Body of pancreas (tissue), 4 donors: ENCODE measurements around the gene SERPINB4. TPM values are rescaled to one million over a fixed set of nuclear protein-coding genes. Genes with fewer than 3 reads are reported as not detected.
A peak's percentile ranks its signal among the peaks of the same experiment; 100 is the strongest.

ENCODE experiments used
- ATAC-seq: fragments of 150-250 bp; one replicate; pipeline ENCODE4 v1.9.1; 2016
- DNase-seq, 4 donors: peaks; one replicate each; pipeline ENCODE4 v3.0.0-alpha.2; 2019
- H3K27ac ChIP-seq, 4 donors: fragments of 200-600 bp; sonication (generic); 1 replicate in 3 of 4; 2 replicates in 1 of 4; pipeline versions ENCODE4 v1.5.1 to v1.6.1; 2016 to 2019; ENCODE audit warnings: mild to moderate bottlenecking in 1 of 4, mixed read lengths in 1 of 4, moderate library complexity in 1 of 4
- H3K27me3 ChIP-seq, 2 donors: fragments of 200-600 bp; sonication (generic); one replicate each; pipeline ENCODE4 v1.6.0; 2016; ENCODE audit warnings: mild to moderate bottlenecking in 1 of 2
- H3K36me3 ChIP-seq, 2 donors: fragments of 200-600 bp; sonication (generic); replicated peaks in 1 of 2; 2 replicates each; pipeline ENCODE4 v1.5.1; 2016; ENCODE audit warnings: low read depth in 2 of 2; ENCODE audit not compliant: insufficient read depth in 1 of 2
- H3K4me1 ChIP-seq: fragments of 200-600 bp; sonication (generic); one replicate; pipeline ENCODE4 v1.6.0; 2016
- H3K4me3 ChIP-seq, 2 donors: fragments of 200-600 bp; sonication (generic); 1 replicate in 1 of 2; 2 replicates in 1 of 2; pipeline ENCODE4 v1.5.1; 2016 to 2019
- H3K9me3 ChIP-seq, 3 donors: fragments of 200-600 bp; sonication (generic); 1 replicate in 2 of 3; 2 replicates in 1 of 3; pipeline ENCODE4 v1.5.1; 2016
- POLR2A ChIP-seq, 3 donors: fragments of 450-650 bp; IDR thresholded peaks; one replicate each; pipeline ENCODE4 v1.6.1; 2016; ENCODE audit warnings: antibody characterized with exemption in 3 of 3, mild to moderate bottlenecking in 2 of 3
- WGBS, 2 donors: methylation state at CpG; one replicate each; pipeline ENCODE4 v1.1.5; 2017; 5-methylcytosine and 5-hydroxymethylcytosine counted together
- intact Hi-C: fragments of 100-400 bp; cut with DNase I; formaldehyde crosslinking; loops from one replicate; pipeline ENCODE4 v1.15.1; 2023
- total RNA-seq, 2 donors: library from RNA; depleted of rRNA; stranded (reverse); fragments of >200 nt; gene quantifications; one replicate each; pipeline ENCODE4 v1.1.0, GENCODE V29; 2016
- TF ChIP-seq, protein P1 (sequence below), 7 experiments: fragments of 450-650 bp in 4 of 7; fragments of 200-600 bp in 3 of 7; sonication (generic) in 3 of 7; IDR thresholded peaks; one replicate each; pipeline ENCODE4 v1.5.1; 2016 to 2019; ENCODE audit warnings: antibody characterized with exemption in 7 of 7

Gene SERPINB4
- total RNA-seq, 2 donors from 2014 or later, result not detected

DNA sequence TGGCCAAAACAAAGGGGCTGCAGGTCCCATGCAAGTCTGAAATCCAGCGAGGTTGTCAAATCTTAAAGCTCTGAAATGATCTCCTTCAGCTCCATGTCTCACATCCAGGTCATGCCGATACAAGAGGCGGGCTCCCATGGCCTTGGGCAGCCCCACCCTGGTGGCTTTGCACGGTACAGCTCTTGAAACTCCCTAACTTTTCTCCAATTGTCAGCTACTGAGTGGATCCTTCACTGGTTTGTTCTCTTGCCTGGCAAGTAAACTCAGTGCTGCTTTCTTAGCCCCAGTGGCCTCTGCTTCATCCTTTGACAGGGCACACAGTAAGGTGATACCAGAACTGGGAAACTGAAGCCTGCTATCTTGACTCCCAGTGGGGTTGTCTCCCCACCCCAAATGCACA, 30.6 kb downstream of the SERPINB4 start:
- H3K4me1 ChIP-seq, result no peaks in the 10 kb centered on the region
- H3K27me3 ChIP-seq, result no peaks in the 10 kb centered on the region
- no peak for TF ChIP-seq POLR2A (IDR thresholded peaks at IDR 0.05)
- TF ChIP-seq, protein P1, sequence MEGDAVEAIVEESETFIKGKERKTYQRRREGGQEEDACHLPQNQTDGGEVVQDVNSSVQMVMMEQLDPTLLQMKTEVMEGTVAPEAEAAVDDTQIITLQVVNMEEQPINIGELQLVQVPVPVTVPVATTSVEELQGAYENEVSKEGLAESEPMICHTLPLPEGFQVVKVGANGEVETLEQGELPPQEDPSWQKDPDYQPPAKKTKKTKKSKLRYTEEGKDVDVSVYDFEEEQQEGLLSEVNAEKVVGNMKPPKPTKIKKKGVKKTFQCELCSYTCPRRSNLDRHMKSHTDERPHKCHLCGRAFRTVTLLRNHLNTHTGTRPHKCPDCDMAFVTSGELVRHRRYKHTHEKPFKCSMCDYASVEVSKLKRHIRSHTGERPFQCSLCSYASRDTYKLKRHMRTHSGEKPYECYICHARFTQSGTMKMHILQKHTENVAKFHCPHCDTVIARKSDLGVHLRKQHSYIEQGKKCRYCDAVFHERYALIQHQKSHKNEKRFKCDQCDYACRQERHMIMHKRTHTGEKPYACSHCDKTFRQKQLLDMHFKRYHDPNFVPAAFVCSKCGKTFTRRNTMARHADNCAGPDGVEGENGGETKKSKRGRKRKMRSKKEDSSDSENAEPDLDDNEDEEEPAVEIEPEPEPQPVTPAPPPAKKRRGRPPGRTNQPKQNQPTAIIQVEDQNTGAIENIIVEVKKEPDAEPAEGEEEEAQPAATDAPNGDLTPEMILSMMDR (IDR thresholded peaks at IDR 0.05), result no peak
- no peaks in the 10 kb centered on the region for H3K9me3 ChIP-seq
- 75 to 79% methylated on average over 4 of the region's 4 CpGs for WGBS, 2 donors
- no peaks in the 10 kb centered on the region for H3K36me3 ChIP-seq
- DNase-seq (no peak), ATAC-seq (no peak)
- intact Hi-C loops, result no loop called here
- no peak overlapping the region for H3K27ac ChIP-seq
- no peak overlapping the region for H3K4me3 ChIP-seq

DNA sequence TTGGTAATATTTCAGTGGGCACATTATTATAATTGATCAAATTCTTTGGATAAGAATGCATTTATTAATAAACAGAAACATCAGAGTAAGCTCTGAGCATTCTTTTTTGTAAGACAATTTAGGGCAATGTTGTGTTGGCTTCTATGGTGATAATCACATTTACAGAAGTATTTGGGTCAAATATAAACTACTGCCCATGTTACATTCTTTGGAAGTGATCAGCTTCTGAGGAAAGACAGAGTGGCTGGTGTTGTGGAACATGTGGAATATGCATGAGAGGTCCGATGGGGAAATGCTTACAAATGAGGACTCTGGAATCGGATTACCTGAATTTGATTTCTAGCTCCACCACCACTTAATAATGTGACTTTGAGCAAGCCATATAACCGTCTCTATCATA, 37.5 kb downstream of the SERPINB4 start:
- Histone ChIP-seq H3K27ac (no peak overlapping the region), H3K36me3 (no peaks in the 10 kb centered on the region), H3K9me3 (no peaks in the 10 kb centered on the region), H3K4me3 (no peak overlapping the region), H3K27me3 (no peaks in the 10 kb centered on the region), H3K4me1 (no peaks in the 10 kb centered on the region)
- no peak for TF ChIP-seq POLR2A (IDR thresholded peaks at IDR 0.05)
- TF ChIP-seq, protein P1 (IDR thresholded peaks at IDR 0.05), result no peak
- no peak for ATAC-seq
- WGBS, 2 donors, result 76 to 78% methylated on average over 3 of the region's 3 CpGs
- no peak for DNase-seq
- intact Hi-C loops, result no loop called here

DNA sequence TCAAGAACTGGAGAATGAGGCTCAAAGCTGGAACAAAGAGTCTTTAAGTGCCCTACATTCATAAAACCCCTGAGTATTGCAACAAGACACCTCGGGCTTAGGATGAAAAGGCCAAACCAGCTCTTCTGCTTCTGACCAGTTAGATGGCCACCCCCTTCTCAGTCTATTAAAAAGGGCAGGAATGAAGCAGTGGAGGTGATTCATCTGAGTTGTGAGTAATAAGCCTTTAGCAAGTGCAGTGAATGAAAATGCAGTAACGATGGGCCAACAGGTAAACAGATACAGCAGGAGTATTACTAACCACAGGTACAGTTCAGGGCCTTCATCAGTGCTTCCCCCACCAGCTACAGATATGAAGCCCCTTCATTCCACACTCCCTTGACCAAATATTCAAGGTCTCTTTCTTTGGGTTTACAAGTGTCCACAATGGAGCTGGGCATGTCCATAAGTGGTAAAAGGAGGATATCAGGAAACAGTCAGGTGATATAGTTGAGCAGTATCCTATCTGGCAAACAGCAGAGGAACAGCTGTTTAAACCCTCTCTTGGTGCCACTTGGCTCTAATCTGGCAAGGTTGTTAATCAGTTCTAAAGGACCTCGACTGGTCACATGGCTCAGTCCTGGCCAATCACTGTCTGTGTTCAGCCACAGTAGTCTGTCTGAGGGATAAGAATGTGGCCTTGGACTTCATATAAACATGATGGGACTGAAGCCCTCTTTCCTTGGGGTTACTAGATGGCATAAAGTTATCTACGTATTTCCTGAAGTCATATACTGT, 39.1 kb downstream of the SERPINB4 start:
- 42 to 48% methylated on average over 4 of the region's 4 CpGs for WGBS, 2 donors
- TF ChIP-seq, protein P1 (IDR thresholded peaks at IDR 0.05), result no peak
- no peak for TF ChIP-seq POLR2A (IDR thresholded peaks at IDR 0.05)
- H3K4me1 ChIP-seq, result no peaks in the 10 kb centered on the region
- no peak overlapping the region for H3K4me3 ChIP-seq
- H3K36me3 ChIP-seq, result no peaks in the 10 kb centered on the region
- intact Hi-C loops, result no loop called here
- no peak overlapping the region for H3K27ac ChIP-seq
- peak in 1 of 4 donors; percentile 9 for DNase-seq
- ATAC-seq, result peak; percentile 33
- H3K27me3 ChIP-seq, result no peaks in the 10 kb centered on the region
- H3K9me3 ChIP-seq, result no peaks in the 10 kb centered on the region

DNA sequence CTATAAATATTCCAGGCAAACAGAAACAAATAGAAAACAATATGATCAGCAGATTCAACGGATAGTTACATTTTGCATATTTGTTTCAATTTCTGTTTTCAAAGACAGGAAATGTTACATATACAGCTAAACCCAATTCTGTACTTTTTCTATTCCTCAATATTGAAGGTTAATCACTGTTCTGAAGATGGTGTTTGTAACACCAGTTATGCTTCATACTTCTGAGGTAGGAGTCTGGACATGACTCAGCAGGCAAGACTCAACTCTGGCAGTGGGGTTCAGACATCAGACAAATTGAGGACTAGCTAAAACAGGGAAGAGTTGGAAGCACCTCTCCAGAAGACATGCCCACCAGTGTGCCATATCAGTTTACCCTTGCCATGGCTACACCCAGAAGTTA, 40.3 kb downstream of the SERPINB4 start:
- no peaks in the 10 kb centered on the region for H3K36me3 ChIP-seq
- TF ChIP-seq, protein P1 (IDR thresholded peaks at IDR 0.05), result no peak
- no peak for TF ChIP-seq POLR2A (IDR thresholded peaks at IDR 0.05)
- no peaks in the 10 kb centered on the region for H3K9me3 ChIP-seq
- no peak overlapping the region for H3K27ac ChIP-seq
- no peak for DNase-seq
- no peak overlapping the region for H3K4me3 ChIP-seq
- no peaks in the 10 kb centered on the region for H3K27me3 ChIP-seq
- no peaks in the 10 kb centered on the region for H3K4me1 ChIP-seq
- no peak for ATAC-seq
- intact Hi-C loops, result no loop called here
- 15 to 40% methylated on average over 1 of the region's 1 CpG for WGBS, 2 donors

DNA sequence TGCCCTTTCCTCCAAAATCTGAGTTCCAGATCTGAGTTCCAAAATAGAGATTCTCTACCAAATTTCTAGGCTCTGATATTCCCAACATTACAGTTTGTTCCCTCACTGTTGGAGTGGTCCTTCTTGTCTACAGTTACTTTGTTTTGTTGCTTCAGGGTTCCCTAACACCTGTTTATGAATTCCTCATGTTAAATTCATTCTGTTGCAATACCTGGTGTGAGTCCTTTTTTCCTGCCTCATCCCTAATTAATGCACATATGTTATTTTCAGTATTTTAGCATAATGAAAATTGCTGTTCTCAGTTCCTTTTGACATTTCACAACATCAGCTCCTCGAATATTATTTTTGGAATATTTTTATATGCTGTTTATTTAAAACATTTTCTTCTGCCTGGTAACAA, 40.7 kb downstream of the SERPINB4 start:
- WGBS, 2 donors, result 53 to 63% methylated on average over 1 of the region's 1 CpG
- no peaks in the 10 kb centered on the region for H3K36me3 ChIP-seq
- H3K4me1 ChIP-seq, result no peaks in the 10 kb centered on the region
- no peak overlapping the region for H3K4me3 ChIP-seq
- no peaks in the 10 kb centered on the region for H3K27me3 ChIP-seq
- ATAC-seq, result no peak
- DNase-seq, result no peak
- no peak for TF ChIP-seq POLR2A (IDR thresholded peaks at IDR 0.05)
- TF ChIP-seq, protein P1 (IDR thresholded peaks at IDR 0.05), result no peak
- intact Hi-C loops, result no loop called here
- H3K27ac ChIP-seq, result no peak overlapping the region
- H3K9me3 ChIP-seq, result no peaks in the 10 kb centered on the region
